T follicular helper cell (primary cell): ENCODE data around the gene SELL.
"Not testable (repeated sequence)": the region's sequence is repeated elsewhere in the genome, so short reads cannot be mapped to it uniquely, and the experiment has no call there.

Source experiments
- DNase-seq: peaks from one replicate; pipeline ENCODE4 v3.0.0-alpha.2; 2020; ENCODE audit warnings: low read depth

Gene SELL

DNA sequence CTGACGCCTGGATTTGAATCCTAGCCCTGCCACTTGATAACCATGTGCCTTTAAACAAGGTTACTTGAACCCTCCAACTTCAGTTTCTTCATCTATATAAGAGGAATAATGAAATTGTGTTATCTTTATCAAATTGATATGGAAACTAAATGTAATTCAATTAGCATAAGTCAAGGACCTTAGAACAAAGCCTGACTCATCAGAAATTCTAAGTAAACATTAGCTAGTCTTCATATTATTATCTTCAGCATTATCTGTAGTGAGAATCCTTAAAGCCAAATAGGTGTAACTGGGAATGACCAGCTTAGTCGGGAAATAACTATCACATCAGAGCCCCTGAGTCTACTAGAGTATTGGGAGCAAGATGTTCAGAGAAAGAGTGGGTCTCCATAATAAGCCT is 6.6 kb downstream of the SELL start:
- no peak for DNase-seq

DNA sequence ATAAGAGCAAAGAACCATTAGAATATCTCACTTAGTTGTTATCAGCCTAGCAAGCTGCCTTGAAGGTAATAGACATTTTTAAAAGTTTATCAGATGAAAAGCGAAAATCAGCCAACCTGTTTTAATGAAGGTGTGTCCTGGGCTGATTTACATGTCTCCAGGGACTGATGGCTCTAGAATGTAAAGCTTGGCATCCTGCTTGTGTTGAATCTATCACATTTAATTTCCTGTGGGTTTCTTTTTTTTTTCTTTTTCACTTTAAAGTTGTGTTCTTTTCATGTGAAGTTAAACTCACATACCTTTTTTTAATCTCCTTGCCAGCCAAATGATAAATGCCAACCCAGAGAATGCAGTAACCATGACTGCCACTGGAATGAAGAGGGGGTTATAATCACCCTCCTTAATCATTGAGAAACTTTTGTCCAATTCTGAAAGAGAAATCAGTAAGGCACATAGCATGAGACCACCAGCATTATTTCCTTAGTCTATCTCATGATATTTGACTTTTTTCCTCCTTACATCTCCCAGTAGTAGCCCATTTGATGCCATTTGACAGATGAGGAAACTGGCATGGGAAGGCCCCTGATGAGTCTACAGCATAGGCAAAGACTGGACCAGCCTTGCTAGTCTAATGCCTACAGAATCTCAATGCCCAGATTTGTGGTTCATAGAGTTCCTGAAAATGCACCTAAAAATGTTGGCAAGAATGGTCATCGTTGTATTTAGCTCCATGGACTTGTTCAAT is 10.0 kb downstream of the SELL start:
- DNase-seq, result no peak

DNA sequence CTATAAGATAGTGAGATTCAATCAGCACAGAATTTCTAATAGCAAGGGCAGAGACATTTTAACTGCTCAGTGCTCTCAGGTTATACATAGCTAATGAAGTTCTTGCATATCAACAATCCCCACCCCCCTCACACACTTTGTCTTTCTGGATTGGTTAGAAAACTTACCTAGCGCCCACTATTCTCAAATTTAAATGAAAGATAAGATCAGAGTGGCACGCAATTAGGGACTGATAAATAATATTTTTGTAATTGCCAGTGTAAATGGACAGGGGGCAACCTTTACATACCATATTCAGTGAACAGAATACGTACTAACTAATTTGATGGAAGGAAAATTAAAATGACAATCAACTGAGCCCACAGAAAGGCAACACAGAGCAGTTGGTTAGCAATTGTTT is 11.7 kb downstream of the SELL start:
- DNase-seq, result no peak

DNA sequence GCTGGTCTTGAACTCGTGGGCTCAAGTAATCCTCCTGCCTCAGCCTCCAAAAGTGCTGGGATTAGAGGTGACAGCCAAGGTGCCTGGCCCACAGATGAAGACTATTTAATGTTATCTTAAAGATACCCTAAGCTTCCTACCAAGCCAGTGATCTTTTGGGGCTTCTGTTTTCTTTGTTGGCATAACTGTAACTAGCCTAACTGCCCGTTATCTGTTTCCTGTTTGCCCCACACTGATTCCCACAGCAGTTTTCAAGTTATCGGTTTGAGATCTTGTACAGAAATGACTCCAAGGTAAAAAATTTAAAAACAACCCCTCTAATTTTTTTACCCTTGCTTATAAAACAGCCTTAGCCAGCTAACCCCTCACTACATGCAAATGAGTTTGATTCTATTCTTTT is 12.4 kb downstream of the SELL start:
- no peak for DNase-seq

DNA sequence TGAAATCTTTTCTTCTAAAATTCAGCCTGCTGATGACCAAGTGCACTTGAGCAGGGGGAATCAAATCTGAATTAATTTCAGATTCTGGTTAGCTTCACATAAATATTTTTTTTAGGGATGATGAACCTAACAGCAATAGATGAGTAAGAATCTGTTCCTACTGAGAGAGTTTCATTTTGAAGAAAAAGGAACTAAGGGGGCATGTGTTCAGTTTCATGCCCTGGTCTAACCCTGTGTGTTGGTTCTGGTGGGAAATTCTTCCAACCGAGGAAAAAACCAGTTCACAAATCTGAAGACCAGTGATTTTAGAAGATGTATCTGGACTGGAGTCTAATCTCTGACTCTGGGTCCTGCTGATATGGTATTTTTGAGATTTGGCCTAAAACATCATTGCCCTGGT is 13.7 kb downstream of the SELL start:
- no peak for DNase-seq

DNA sequence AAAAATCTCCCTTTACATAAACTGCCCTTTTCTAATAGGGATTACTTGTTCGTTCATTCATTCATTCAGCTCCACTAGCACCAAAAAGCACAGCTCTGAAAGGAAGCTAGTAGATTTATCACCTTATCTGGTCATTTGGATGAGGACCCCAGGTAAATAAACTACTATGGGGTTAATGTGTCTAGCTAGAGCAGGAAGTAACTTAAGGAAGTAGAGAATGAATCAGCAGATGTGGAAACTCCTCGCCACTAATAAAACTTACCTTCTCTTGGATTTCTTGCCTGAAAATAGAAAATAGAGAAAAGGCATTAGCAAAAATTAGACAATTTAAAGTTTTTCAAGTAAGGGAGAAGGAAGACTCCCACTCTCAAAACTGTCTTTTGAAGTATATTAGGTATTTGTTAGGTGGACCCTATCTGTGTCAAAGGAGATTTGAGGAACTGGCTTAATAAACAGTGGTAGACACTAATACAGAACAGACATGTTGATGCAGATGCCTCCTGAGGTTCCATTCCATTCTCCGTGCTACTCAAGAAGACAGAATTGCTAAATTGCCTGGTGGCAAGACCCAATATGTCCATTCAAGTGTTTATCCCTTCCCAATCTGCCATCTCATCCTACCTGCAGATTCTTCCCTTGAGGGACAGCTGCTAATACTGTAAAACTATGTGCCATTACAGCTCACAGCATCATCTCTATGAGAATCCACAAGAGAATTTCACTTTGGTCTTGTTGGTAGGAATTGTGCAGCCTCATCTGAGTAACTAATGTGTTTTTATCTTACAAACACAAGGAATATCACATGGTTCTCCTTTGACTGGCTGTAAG is 14.9 kb downstream of the SELL start:
- no peak for DNase-seq

DNA sequence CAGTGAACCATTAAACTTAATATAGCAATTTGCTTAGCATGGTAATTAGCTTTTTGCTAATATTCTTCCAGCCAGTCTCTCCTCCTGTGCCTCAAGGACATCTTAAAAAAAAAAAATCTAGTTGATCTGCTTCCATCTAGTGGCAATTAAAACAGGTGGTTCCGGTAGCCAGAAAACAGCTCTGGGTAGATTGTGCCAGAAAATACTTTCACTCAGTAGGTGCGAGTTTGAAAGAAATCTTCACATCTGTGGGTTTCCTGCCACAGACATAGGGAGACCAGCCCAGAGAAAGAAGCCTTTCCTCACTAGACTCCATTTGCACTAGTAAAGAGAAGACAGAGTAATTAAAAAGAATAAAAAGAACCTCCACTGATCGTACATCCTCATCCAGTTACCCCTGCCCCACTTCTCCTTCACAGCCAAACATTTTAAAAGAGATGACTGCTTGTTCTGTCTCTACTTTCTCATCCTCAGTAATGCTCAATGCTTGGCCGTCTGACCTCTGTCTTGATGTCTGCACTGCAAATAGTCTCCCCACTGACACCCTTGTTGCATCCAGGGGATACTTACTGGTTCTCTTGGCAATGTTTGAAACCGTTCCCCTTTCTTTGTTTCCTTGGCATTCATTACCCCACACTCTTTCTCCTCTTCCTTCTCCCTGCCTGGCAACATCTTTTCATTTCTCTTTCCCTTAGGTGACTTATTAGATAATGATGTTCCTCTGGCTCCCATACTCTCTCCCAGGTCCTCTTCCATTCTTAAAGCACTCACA is 16.9 kb downstream of the SELL start:
- no peak for DNase-seq

DNA sequence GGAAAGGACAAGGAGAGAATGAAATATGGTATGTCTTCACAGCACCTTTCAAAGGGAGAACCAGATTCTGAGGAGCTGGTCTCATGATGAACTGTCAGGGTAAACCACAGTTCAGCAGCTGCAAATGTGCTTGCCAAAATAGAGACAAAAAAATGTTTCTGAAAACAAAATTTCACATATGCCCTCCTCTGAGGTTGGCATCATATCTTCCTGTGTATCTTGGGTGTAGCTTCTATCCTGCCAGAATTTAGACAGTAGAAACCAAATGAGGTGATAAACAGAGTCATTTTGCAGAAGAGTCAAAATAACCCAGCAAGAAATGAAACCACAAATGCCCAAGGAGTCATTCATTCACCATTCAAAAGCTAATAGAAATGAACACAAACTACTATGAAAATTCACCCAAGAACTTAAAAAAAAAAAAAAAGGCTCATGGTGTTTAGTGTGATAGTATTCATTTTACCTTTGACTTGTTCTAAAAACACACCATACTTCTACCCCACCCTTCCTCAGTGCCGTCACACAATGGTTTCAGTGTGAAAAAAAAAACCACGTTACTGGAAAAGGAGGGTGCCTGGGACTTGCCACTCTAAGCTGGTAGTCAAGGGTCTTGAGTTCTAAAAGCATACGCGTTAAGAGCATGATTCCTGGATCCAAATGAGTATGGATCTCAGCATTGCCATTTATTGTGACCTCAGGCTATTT is 18.5 kb downstream of the SELL start:
- no peak for DNase-seq

DNA sequence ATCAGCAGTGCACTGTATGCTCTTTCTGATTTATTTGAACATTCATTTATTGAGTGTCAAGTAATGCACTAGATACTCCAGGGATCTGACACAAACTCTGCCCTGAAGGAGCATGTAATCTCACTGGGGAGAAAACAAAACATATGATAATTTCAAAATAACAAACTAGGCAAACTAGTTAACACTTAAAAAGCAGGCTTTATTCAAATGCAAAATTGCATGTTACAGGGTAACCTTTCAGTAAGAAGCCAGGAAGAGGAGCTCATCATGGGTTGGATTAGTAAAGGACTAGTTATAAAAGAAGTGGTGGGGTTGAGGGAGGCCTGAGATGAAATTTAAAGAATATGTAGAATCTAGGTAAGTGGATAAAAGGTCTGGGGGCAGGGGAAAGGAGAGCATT is 20.9 kb downstream of the SELL start:
- DNase-seq, result no peak

DNA sequence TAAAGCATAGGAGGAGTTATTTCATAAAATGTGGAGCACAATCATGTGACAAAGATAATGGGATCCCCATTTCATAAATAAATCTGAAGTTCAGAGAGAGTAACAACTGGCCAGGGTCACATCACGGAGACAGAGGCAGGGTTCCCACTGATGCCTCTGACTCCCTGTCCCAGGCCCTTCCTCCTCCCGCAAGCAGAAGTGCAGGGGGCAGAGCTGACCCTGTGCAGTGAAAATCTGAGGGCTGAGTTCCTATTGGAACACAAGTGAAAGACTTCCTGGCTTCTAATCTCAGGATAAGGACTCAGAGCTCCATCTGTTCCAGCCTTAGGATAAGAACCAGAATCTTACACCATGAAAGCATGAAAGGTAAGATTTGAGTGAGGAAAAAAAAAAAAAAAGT is 22.0 kb downstream of the SELL start:
- no peak for DNase-seq

DNA sequence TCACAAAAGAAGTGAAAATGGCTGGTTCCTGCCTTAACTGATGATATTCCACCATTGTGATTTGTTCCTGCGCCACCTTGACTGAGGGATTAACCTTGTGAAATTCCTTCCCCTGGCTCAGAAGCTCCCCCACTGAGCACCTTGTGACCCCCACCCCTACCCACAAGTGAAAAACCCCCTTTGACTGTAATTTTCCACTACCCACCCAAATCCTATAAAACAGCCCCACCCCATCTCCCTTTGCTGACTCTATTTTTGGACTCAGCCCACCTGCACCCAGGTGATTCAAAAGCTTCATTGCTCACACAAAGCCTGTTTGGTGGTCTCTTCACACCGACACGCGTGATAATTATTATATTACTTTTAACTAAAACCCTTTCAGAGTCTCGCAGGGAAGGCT is 23.0 kb downstream of the SELL start:
- DNase-seq, result not testable (repeated sequence)

DNA sequence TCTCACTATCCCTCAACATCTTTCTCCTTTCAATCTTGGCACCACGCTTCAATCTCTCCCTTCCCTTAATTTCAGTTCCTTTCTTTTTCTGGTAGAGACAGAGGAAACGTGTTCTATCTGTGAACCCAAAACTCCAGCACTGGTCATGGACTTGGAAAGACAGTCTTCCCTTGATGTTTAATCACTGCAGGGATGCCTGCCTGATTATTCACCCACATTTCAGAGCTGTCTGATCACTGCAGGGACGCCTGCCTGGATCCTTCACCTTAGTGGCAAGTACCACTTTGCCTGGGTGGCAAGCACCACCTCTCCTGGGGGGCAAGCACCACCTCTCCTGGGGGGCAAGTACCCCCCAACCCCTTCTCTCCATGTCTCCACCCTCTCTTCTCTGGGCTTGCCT is 27.8 kb downstream of the SELL start:
- DNase-seq, result no peak

DNA sequence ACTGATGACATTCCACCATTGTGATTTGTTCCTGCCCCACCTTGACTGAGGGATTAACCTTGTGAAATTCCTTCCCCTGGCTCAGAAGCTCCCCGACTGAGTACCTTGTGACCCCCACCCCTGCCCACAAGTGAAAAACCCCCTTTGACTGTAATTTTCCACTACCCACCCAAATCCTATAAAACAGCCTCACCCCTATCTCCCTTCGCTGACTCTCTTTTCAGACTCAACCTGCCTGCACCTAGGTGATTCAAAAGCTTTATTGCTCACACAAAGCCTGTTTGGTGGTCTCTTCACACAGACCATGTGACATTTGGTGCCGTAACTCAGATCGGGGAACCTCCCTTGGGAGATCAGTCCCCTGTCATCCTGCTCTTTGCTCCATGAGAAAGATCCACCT is 28.3 kb downstream of the SELL start:
- DNase-seq, result not testable (repeated sequence)

DNA sequence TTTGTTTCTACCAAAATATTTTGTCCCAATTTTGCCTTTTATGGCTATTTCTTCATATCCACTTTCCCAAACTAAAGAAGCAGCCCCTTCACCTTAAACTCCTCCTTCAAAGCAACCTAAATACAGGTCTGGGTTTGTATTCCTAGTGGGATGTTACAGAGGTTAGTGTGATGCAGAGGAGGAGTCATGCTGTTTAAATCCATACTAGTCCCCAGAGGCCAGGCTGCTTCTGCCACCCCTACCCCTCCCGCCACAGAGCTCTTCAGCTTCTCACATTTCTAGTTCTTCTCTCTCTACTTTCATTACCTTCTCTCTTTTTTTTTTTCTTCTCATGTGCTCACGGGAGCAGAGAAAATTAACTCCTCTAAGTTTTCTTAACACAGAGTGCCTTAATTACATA is 29.3 kb downstream of the SELL start:
- DNase-seq, result no peak

DNA sequence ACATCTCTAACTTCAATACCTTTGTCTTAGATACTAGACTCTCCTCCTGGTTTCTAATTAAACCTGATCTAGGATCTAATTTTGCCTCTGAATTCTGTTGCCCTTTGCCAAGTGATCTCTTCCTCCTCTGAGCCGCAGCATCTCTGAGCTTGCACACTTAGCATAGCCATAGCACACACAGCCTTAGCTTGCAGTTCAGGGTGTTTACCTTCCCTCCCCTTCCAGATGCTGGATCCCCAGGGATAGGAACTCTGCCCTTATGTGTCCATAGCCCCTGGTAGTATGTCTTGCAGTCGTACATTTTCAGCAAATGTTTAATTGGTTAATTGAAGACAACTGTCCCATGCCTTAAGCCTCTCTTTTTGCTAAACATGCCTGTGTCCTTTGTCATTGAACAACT is 30.3 kb downstream of the SELL start:
- DNase-seq, result no peak

DNA sequence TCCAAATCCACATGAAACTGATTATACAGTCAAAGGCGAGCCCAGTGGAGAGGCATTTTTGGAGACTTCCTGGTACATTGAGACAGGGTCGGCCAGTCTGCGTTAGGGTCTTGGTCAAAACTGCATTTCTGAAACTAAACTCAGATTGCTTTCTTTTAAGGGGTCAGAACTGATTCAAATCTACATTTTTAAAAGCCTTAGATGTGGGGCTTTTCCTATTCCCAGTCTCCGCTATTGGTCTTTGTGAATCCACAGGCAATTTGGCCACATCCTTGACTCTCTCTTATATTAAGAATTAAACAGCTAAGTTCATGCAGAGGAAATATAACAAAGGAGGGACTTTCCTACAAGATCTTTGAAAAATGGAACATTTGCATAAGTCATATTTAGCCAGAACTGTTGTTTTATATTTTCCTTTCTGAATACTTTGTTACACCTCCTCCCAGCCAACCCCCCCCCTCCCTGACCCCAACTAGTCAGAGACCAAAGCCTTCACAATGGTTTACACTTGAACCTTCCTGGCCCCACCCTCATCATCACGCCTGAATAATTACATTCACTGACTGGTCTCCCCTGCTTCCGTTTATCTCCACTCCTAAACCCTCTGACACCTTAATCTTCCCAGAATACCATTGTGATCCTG is 30.9 kb downstream of the SELL start:
- DNase-seq, result no peak

DNA sequence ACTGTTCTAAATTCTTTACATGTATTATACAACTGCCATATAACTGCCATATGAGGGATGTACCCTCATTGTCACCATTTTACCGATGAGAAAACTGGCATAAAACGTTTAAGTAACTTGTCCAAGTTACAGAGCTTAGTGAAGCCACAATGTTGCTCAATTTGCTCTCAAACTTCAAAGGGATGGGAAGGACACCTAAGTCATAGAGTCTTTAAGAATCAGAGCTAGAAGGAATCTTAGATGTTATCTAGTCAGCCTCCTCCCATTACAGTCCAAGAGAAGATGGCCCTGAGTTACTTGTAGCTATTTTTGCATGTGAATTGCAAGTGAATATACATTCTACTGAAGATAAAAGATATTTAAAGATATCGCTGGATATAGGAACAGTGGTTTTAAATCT is 31.7 kb downstream of the SELL start:
- no peak for DNase-seq

DNA sequence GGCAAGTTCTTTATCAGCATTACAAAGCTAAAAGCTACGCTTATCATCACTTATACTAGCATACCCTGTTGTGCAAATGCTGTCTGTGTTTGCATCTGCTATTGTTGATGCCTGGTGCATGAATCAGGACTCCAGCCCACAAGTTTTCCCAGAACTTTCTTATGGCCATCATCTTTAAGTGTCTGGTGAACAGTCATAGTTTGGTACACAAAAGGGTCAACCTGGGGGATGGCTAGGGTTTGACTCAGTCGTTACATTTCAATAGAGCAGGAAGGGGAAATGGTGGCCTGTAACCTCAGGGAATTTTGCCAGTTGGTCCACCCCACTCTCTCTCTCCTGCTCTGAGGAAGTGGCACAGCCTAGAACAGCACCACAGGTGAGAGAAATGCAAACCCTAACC is 35.4 kb downstream of the SELL start:
- no peak for DNase-seq

DNA sequence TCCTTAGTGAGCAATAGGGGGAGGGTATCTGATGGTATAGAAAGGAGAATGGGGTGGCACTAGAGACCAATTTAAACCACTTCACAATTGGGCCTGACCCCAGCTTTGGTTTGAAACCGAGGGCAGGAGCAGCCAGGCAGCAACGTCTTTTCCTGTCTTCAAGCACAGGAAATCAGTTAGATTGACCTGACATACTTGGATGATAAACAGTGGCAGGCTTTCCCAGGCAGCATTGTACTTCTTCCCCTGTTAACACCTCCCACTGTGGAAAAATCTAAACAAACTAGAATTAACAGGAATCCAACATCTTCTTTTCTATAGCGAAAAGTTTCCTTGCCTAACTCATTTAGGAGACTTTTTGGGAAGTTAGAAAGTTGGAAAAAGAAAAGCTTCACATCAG is 40.6 kb downstream of the SELL start:
- no peak for DNase-seq

DNA sequence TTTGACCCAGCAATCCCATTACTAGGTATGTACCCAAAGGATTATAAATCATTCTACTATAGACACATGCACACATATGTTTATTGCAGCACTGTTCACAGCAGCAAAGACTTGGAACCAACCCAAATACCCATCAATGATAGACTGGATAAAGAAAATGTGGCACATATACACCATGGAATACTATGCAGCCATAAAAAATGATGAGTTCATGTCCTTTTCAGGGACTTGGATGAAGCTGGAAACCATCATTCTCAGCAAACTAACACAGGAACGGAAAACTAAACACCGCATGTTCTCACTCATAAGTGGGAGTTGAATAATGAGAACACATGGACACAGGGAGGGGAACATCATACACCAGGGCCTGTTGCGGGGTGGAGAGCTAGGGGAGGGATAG is 41.2 kb downstream of the SELL start:
- DNase-seq, result not testable (repeated sequence)

DNA sequence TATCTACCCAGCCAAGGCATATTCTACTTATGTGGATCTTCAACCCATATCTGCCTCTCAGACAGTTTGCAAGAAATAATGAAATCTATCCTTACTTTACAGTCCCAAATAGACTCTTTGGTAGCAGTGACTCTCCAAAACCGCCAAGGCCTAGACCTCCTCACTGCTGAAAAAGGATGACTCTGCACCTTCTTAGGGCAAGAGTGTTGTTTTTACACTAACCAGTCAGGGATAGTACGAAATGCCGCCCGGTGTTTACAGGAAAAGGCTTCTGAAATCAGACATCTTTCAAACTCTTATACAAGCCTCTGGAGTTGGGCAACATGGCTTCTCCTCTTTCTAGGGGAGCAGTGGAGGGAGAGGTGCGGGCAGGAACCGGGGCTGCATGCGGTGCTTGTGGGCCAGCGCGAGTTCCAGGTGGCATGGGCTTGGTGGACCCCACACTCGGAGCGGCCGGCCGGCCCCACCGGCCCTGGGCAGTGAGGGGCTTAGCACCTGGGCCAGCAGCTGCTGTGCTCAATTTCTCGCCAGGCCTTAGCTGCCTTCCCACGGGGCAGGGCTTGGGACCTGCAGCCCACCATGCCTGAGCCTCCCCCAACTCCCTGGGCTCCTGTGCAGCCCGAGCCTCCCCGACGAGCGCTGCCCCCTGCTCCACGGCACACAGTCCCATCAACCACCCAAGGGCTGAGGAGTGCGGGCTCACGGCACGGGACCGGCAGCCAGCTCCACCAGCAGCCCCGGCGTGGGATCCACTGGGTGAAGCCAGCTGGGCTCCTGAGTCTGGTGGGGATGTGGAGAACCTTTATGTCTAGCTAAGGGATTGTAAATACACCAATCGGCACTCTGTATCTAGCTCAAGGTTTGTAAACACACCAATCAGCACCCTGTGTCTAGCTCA is 43.5 kb downstream of the SELL start:
- not testable (repeated sequence) for DNase-seq
